MCF 10A (cell line): Measurements from ENCODE around the gene CDK17. TPM values are rescaled to one million over a fixed set of nuclear protein-coding genes. Genes with fewer than 3 reads are reported as not detected.

ENCODE experiments used
- BruUV-seq: library from RNA; stranded (reverse); fragments of 400-500 nt; replicated peaks from 2 replicates; lab custom pipeline; 2021; lab: Mats Ljungman, UMichigan
- CTCF ChIA-PET: fragments of 300-600 bp; sonication (Branson Sonifier 250); formaldehyde crosslinking; extraction: SDS; loops from one replicate; lab custom pipeline; 2021; ENCODE audit warnings: antibody characterized with exemption, inconsistent platforms; lab: Yijun Ruan, JAX
- POLR2A ChIA-PET: fragments of 300-600, 350-650 bp; sonication (Branson Sonifier 250); formaldehyde crosslinking; extraction: SDS; loops from one replicate; lab custom pipeline; 2020; ENCODE audit warnings: antibody characterized with exemption, inconsistent platforms; lab: Yijun Ruan, JAX
- DNase-seq: peaks from one replicate; pipeline ENCODE4 v3.0.0-alpha.2; 2018; ENCODE audit not compliant: unreplicated experiment
- H3K27ac Mint-ChIP-seq: one replicate; pipeline ENCODE4 v1.8.0; 2022; ENCODE audit warnings: mild to moderate bottlenecking, low read depth, mixed read lengths; ENCODE audit not compliant: unreplicated experiment
- H3K27me3 Mint-ChIP-seq: one replicate; pipeline ENCODE4 v1.8.0; 2022; ENCODE audit warnings: mixed read lengths; ENCODE audit not compliant: insufficient read depth, unreplicated experiment
- H3K36me3 Mint-ChIP-seq: one replicate; pipeline ENCODE4 v1.8.0; 2022; ENCODE audit warnings: mild to moderate bottlenecking, moderate library complexity, mixed read lengths; ENCODE audit not compliant: insufficient read depth, unreplicated experiment
- H3K4me1 Mint-ChIP-seq: one replicate; pipeline ENCODE4 v1.8.0; 2022; ENCODE audit warnings: mixed read lengths; ENCODE audit not compliant: insufficient read depth, unreplicated experiment
- H3K4me3 Mint-ChIP-seq: one replicate; pipeline ENCODE4 v1.8.0; 2022; ENCODE audit warnings: mild to moderate bottlenecking, moderate library complexity, mixed read lengths; ENCODE audit not compliant: unreplicated experiment
- H3K9me3 Mint-ChIP-seq: one replicate; pipeline ENCODE4 v1.8.0; 2022; ENCODE audit warnings: mixed read lengths; ENCODE audit not compliant: unreplicated experiment
- intact Hi-C: fragments of 100-400 bp; cut with micrococcal nuclease; formaldehyde crosslinking; loops from 2 replicates; pipeline ENCODE4 v1.14.1; 2022
- total RNA-seq: library from RNA; stranded (reverse); gene quantifications from 2 replicates; pipeline ENCODE4 v1.2.3, GENCODE V29; 2022
- TF ChIP-seq, protein P1 (sequence below): fragments of 200-600 bp; IDR thresholded peaks from one replicate; pipeline ENCODE4 v1.8.0; 2022; ENCODE audit warnings: antibody characterized with exemption, mild to moderate bottlenecking; ENCODE audit not compliant: unreplicated experiment

CDK17 gene
- total RNA-seq, 1 experiment from 2014 or later, result 49.8 TPM

DNA sequence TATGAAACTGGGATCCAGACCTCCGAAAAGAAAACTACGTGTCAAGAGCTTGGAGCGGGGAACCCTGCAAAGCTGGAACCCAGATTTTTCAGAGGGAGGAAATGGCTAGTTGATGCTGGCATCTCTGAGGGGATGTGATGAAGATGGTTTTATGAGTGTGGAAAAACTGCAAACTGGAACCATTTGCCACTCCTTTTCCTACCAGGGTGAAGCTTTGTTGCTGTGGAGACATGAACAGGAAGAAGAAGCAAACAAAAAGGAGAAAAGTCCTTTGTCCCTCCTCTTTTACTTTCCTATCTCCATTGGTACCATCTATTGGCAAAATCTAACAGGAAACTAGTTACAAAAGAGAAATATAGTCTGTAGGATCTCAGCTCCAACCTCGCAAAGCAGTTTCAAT lies 39.2 kb downstream of the CDK17 start:
- CTCF ChIA-PET, result interaction anchor here (0.5 to 1.2 kb wide), 3 partner anchors 128 to 299 kb away, joined by 3 to 4 read pairs (median 3); partner anchors contain the start of gene CFAP54
- no peak overlapping the region for H3K4me3 Mint-ChIP-seq
- no peaks in the 10 kb centered on the region for H3K27me3 Mint-ChIP-seq
- POLR2A ChIA-PET, result interaction anchor here (1.2 to 1.9 kb wide), 2 partner anchors 14 to 39 kb away, joined by 3 to 11 read pairs; partner anchors contain the start of gene CDK17
- BruUV-seq, result no TSS peak
- H3K9me3 Mint-ChIP-seq, result no peaks in the 10 kb centered on the region
- H3K27ac Mint-ChIP-seq, result no peak overlapping the region
- H3K4me1 Mint-ChIP-seq, result peaks cover 18% of the 10 kb centered on the region
- H3K36me3 Mint-ChIP-seq, result peaks cover 10% of the 10 kb centered on the region
- TF ChIP-seq, protein P1, sequence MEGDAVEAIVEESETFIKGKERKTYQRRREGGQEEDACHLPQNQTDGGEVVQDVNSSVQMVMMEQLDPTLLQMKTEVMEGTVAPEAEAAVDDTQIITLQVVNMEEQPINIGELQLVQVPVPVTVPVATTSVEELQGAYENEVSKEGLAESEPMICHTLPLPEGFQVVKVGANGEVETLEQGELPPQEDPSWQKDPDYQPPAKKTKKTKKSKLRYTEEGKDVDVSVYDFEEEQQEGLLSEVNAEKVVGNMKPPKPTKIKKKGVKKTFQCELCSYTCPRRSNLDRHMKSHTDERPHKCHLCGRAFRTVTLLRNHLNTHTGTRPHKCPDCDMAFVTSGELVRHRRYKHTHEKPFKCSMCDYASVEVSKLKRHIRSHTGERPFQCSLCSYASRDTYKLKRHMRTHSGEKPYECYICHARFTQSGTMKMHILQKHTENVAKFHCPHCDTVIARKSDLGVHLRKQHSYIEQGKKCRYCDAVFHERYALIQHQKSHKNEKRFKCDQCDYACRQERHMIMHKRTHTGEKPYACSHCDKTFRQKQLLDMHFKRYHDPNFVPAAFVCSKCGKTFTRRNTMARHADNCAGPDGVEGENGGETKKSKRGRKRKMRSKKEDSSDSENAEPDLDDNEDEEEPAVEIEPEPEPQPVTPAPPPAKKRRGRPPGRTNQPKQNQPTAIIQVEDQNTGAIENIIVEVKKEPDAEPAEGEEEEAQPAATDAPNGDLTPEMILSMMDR, result no peak
- no peak for DNase-seq
- intact Hi-C loops, result no loop called here

DNA sequence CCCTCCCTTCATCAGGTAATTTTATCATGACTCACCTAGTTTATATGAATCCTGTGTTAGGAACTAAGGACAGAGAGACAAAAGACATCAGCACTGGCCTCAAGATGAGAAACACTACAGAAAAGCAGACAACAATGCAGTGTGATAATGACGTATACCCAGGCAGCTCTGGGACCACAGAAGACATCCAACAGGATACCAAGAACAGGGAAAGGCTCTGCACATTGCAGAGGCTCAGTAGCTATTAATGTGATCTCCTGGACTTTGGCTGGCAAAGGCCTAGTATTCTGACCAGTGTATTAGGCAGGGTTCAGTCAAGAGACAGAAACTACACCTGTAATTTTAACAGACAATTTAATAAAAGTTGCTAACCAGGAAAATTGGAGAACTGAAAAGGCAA lies 39.7 kb downstream of the CDK17 start:
- Mint-ChIP-seq H3K9me3 (no peaks in the 10 kb centered on the region), H3K36me3 (peaks cover 10% of the 10 kb centered on the region), H3K27ac (peak overlapping the region; percentile 27), H3K4me3 (no peak overlapping the region), H3K27me3 (no peaks in the 10 kb centered on the region), H3K4me1 (peaks cover 18% of the 10 kb centered on the region)
- BruUV-seq, result no TSS peak
- intact Hi-C loops, result no loop called here
- ChIA-PET POLR2A (no interaction called here), CTCF (interaction anchor here (0.5 to 1.2 kb wide), 4 partner anchors 129 to 300 kb away, joined by 3 to 4 read pairs (median 3); partner anchors contain the start of gene CFAP54)
- TF ChIP-seq, protein P1, result no peak
- DNase-seq, result no peak

DNA sequence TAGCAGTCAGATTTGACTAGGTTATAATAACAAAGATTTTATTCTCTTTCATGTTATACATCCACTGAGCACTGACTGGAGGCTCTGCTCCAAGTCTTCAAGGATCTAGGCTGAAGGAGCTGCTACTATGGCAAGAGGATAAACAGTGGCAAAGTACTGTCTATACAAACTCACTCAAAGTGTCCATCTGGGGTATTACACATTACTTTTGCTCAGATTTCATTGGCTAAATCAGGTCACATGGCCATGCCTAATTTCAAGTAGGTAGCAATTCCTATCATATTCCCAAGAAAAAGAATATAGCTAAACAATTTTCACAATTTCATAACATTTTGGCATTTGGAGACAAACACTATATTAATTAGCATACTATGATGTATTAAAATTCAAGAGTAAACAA lies 40.9 kb downstream of the CDK17 start:
- POLR2A ChIA-PET, result interaction anchor here (0.7 kb wide), 1 partner anchor 29 kb away, joined by 3 read pairs; no protein-coding TSS in a partner anchor
- Mint-ChIP-seq H3K4me3 (no peak overlapping the region), H3K36me3 (peaks cover 10% of the 10 kb centered on the region), H3K27me3 (no peaks in the 10 kb centered on the region), H3K9me3 (no peaks in the 10 kb centered on the region), H3K27ac (no peak overlapping the region), H3K4me1 (peaks cover 22% of the 10 kb centered on the region)
- CTCF ChIA-PET, result interaction anchor here (0.5 to 0.6 kb wide), 2 partner anchors 40 to 440 kb away, joined by 3 read pairs; no protein-coding TSS in a partner anchor
- intact Hi-C loops, result no loop called here
- DNase-seq, result no peak
- TF ChIP-seq, protein P1, result no peak
- BruUV-seq, result no TSS peak

DNA sequence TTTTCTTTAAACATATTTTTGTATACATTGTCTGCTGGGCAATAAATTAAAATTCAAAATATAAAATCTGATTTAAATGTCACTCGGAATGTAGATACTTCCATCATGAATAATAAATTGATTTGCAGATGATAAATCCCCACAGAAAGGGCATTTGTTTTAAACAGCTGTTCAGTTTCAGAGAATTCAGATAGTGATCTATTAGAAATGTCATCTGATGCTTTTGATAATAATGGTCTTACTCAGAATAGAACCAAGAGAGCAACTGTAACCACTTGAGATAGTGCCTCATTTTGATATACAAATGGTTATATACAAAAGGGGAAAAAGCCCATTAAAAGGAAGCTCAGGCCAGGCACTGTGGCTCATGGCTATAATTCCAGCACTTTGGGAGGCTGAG lies 43.4 kb downstream of the CDK17 start:
- intact Hi-C loops, result no loop called here
- no peaks in the 10 kb centered on the region for H3K27me3 Mint-ChIP-seq
- H3K4me1 Mint-ChIP-seq, result peaks cover 36% of the 10 kb centered on the region
- ChIA-PET CTCF (interaction anchor here (0.7 to 0.9 kb wide), 2 partner anchors 15 to 29 kb away, joined by 3 to 6 read pairs; no protein-coding TSS in a partner anchor), POLR2A (interaction anchor here (0.6 to 1.4 kb wide), 2 partner anchors 13 to 321 kb away, joined by 3 read pairs; no protein-coding TSS in a partner anchor)
- no TSS peak for BruUV-seq
- H3K27ac Mint-ChIP-seq, result no peak overlapping the region
- no peaks in the 10 kb centered on the region for H3K9me3 Mint-ChIP-seq
- no peak for DNase-seq
- TF ChIP-seq, protein P1, result no peak
- H3K4me3 Mint-ChIP-seq, result no peak overlapping the region
- H3K36me3 Mint-ChIP-seq, result peaks cover 10% of the 10 kb centered on the region
